Measurements from ENCODE around the gene TXNDC11.

Gene TXNDC11

DNA sequence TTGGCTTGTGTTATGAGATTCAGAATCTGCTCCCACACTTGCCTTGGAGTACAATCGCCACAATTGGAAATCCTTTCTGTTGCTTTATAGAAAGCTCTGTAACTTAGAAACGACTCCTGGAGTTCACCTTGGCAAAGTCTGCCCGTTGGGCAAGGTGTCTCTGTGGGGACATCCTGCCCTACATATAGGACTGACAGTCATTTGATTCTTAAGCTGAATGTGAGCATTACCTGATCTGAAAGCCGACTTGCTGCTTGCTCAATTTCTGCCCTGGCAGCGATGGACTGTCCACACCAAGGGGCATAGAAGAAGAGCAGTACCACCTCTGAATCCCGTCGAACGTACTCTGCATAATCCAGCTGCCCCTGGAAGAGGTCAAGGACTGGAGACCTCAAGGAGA, 6.9 kb downstream of the TXNDC11 start:
- Histone ChIP-seq H3K4me3 (ENCODE audit: low read length) (no peak overlapping the region), H3K27ac (ENCODE audit: low read length) (no peak overlapping the region), H3K4me1 (ENCODE audit: control insufficient read depth, insufficient read depth, low read length) (no peaks in the 10 kb centered on the region), H3K36me3 (ENCODE audit: control insufficient read depth, insufficient read depth, low read length) (peaks cover 3% of the 10 kb centered on the region), H3K9me3 (ENCODE audit: control insufficient read depth, insufficient read depth, low read length) (no peaks in the 10 kb centered on the region), H3K27me3 (ENCODE audit: control insufficient read depth, insufficient read depth, low read length) (no peaks in the 10 kb centered on the region)
- DNase-seq (ENCODE audit: low read depth, low spot score), result no peak
- no CpG with 5 or more reads among the region's 8 CpGs for WGBS (ENCODE audit: insufficient coverage, insufficient read length)

DNA sequence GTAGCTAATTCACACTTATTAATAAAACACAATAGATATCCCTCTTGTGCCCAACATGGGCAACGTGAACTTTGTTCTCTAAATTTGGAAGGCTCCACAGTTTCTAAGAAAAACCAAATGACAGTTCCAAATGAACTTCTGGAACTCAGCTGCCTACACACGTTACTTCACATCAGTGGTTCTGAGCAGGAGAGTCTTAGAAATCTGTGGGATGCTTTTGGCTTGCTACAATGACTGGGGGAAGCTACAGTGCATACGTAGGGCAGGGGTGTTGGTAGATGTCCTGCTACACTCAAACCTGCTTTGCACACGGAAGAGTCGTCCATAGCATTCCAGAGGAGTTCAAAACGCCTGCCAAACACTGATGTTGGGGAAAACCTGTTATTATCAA, 8.0 kb downstream of the TXNDC11 start:
- Histone ChIP-seq H3K9me3 (ENCODE audit: control insufficient read depth, insufficient read depth, low read length) (no peaks in the 10 kb centered on the region), H3K27me3 (ENCODE audit: control insufficient read depth, insufficient read depth, low read length) (no peaks in the 10 kb centered on the region), H3K4me1 (ENCODE audit: control insufficient read depth, insufficient read depth, low read length) (no peaks in the 10 kb centered on the region), H3K27ac (ENCODE audit: low read length) (no peak overlapping the region), H3K36me3 (ENCODE audit: control insufficient read depth, insufficient read depth, low read length) (peaks cover 3% of the 10 kb centered on the region), H3K4me3 (ENCODE audit: low read length) (no peak overlapping the region)
- WGBS (ENCODE audit: insufficient coverage, insufficient read length), result no CpG with 5 or more reads among the region's 6 CpGs
- DNase-seq (ENCODE audit: low read depth, low spot score), result no peak

DNA sequence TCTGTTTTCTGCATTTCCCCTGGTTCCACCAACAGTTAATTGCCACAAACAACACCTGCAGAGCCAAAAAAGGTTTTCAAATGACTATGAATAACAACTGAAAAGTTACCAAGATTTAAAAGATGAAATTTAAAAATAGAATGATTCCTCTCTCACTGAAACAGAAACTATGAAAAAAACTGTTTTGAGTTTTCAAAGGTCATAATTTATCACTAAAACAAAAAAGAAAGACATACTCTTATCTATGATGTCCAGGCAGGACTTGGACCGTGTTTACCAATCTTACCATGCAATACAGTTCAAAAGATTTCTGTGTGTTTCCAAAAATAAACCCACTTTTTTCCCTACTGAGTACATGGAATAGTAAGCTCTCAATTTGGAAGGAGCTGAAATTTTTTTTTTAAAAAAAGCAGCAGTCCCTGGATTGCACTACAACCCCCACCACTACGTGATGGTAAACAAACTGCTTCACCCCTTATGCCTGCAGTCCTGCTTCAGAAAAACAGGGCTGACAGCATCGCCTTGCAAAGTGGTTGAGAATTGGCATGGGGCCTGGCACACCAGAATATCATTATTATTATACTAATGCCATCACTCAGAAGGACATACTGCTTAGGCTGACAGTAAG, 8.5 kb downstream of the TXNDC11 start:
- Histone ChIP-seq H3K4me3 (ENCODE audit: low read length) (no peak overlapping the region), H3K36me3 (ENCODE audit: control insufficient read depth, insufficient read depth, low read length) (peaks cover 3% of the 10 kb centered on the region), H3K27me3 (ENCODE audit: control insufficient read depth, insufficient read depth, low read length) (no peaks in the 10 kb centered on the region), H3K4me1 (ENCODE audit: control insufficient read depth, insufficient read depth, low read length) (no peaks in the 10 kb centered on the region), H3K27ac (ENCODE audit: low read length) (no peak overlapping the region), H3K9me3 (ENCODE audit: control insufficient read depth, insufficient read depth, low read length) (no peaks in the 10 kb centered on the region)
- DNase-seq (ENCODE audit: low read depth, low spot score), result no peak
- WGBS (ENCODE audit: insufficient coverage, insufficient read length), result no CpG with 5 or more reads among the region's 3 CpGs

DNA sequence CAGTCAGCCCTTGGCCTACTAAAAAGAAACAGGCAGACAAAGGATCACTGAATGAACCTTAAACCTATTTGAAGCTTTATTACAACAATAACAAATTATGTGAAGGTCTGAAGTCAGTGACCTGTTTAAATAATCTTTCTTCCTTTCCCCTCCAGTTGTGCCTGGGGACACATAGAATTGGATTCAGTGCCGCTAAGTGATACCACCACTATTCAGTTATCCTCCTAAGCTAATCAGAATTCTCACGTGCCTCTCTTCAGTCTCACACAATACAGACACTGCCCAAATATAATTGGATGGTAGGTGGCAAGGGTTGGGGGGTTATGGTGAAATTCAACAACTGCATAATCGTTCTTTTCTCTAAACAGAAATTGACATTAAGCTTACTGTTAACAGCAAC, 11.4 kb downstream of the TXNDC11 start:
- Histone ChIP-seq H3K4me3 (ENCODE audit: low read length) (no peak overlapping the region), H3K27ac (ENCODE audit: low read length) (no peak overlapping the region), H3K36me3 (ENCODE audit: control insufficient read depth, insufficient read depth, low read length) (peaks cover 3% of the 10 kb centered on the region), H3K27me3 (ENCODE audit: control insufficient read depth, insufficient read depth, low read length) (no peaks in the 10 kb centered on the region), H3K9me3 (ENCODE audit: control insufficient read depth, insufficient read depth, low read length) (no peaks in the 10 kb centered on the region), H3K4me1 (ENCODE audit: control insufficient read depth, insufficient read depth, low read length) (no peaks in the 10 kb centered on the region)
- no CpG with 5 or more reads among the region's 3 CpGs for WGBS (ENCODE audit: insufficient coverage, insufficient read length)
- DNase-seq (ENCODE audit: low read depth, low spot score), result no peak

DNA sequence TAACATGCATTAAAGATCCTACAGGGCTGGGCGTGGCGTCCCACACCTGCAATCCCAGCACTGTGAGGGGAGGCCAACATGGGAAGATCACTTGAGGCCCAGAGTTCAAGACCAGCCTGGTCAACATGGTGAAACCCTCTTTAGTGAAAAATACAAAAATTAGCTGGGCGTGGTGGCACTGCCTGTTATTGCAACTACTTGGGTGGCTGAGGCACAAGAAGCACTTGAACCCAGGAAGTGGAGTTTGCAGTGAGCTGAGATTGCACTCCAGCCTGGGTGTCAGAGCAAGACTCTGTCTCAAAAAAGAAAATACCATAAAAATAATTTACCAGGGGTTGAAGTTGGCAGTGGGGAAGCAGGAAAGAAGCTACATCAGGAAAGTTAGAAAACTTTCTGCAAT, 12.9 kb downstream of the TXNDC11 start:
- no CpG with 5 or more reads among the region's 3 CpGs for WGBS (ENCODE audit: insufficient coverage, insufficient read length)

DNA sequence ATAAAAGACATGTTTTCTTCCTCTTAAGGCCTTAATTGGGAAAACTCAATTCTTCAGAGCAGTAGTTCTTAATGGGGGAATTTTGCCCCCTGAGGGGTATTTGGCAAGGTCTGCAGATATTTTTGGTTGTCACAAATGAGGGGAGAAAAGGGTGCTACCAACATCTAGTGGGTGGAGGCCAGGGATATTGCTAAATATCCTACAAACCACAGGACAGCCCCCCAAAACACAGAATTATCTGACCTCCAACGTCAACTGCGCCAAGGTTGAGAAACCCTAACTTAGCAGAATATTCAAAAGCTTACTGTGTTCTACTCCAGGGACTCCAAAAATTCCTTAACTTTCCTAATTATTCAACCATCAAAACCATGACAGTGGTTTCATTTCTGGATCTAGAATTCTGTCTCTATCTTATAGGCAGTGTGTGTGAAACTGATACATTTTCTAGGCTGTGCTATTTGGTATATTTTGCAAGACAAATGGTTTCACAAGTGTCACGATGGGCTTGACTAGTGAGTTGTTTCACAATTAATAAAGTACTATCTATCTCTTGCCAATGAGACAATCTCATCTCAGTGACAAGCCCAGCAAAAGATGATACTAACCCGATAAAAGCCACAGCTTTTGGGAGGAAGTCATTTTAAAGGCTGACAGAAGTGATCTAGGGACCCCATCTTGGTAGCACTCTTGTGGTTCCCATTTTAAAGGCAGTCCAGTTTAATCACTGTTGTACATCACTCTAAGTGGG, 14.7 kb downstream of the TXNDC11 start:
- no peaks in the 10 kb centered on the region for H3K27me3 ChIP-seq (ENCODE audit: control insufficient read depth, insufficient read depth, low read length)
- no CpG with 5 or more reads among the region's 4 CpGs for WGBS (ENCODE audit: insufficient coverage, insufficient read length)
- H3K4me1 ChIP-seq (ENCODE audit: control insufficient read depth, insufficient read depth, low read length), result no peaks in the 10 kb centered on the region
- DNase-seq (ENCODE audit: low read depth, low spot score), result no peak
- H3K36me3 ChIP-seq (ENCODE audit: control insufficient read depth, insufficient read depth, low read length), result no peaks in the 10 kb centered on the region
- H3K9me3 ChIP-seq (ENCODE audit: control insufficient read depth, insufficient read depth, low read length), result no peaks in the 10 kb centered on the region
- H3K27ac ChIP-seq (ENCODE audit: low read length), result no peak overlapping the region
- H3K4me3 ChIP-seq (ENCODE audit: low read length), result no peak overlapping the region

More for the DNA sequence above, 12.9 kb downstream of the TXNDC11 start:
- H3K27ac ChIP-seq (ENCODE audit: low read length), result no peak overlapping the region
- no peaks in the 10 kb centered on the region for H3K4me1 ChIP-seq (ENCODE audit: control insufficient read depth, insufficient read depth, low read length)
- H3K27me3 ChIP-seq (ENCODE audit: control insufficient read depth, insufficient read depth, low read length), result no peaks in the 10 kb centered on the region
- no peaks in the 10 kb centered on the region; the same call in 1 of the 2 replicates for H3K36me3 ChIP-seq (ENCODE audit: control insufficient read depth, insufficient read depth, low read length)
- no peak overlapping the region for H3K4me3 ChIP-seq (ENCODE audit: low read length)
- no peak for DNase-seq (ENCODE audit: low read depth, low spot score)
- H3K9me3 ChIP-seq (ENCODE audit: control insufficient read depth, insufficient read depth, low read length), result no peaks in the 10 kb centered on the region

DNA sequence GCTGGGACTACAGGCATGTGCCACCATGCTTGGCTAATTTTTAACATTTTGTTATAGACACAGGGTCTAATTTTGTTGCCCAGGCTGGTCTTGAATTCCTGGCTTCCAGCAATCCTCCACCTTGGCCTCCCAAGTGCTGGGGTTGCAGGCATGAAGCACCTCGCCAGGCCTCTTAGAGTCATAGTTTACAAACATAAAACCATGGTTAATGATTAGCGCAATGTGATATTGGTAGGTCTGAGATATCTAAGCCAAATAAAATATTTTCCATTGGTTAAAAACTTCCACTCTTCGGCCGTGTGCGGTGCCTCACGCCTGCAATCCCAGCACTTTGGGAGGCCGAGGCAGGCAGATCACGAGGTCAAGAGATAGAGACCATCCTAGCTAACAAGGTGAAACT, 16.6 kb downstream of the TXNDC11 start:
- Histone ChIP-seq H3K36me3 (ENCODE audit: control insufficient read depth, insufficient read depth, low read length) (no peaks in the 10 kb centered on the region), H3K4me1 (ENCODE audit: control insufficient read depth, insufficient read depth, low read length) (no peaks in the 10 kb centered on the region), H3K4me3 (ENCODE audit: low read length) (no peak overlapping the region), H3K27ac (ENCODE audit: low read length) (no peak overlapping the region), H3K9me3 (ENCODE audit: control insufficient read depth, insufficient read depth, low read length) (no peaks in the 10 kb centered on the region), H3K27me3 (ENCODE audit: control insufficient read depth, insufficient read depth, low read length) (no peaks in the 10 kb centered on the region)
- WGBS (ENCODE audit: insufficient coverage, insufficient read length), result no CpG with 5 or more reads among the region's 8 CpGs
- no peak for DNase-seq (ENCODE audit: low read depth, low spot score)

DNA sequence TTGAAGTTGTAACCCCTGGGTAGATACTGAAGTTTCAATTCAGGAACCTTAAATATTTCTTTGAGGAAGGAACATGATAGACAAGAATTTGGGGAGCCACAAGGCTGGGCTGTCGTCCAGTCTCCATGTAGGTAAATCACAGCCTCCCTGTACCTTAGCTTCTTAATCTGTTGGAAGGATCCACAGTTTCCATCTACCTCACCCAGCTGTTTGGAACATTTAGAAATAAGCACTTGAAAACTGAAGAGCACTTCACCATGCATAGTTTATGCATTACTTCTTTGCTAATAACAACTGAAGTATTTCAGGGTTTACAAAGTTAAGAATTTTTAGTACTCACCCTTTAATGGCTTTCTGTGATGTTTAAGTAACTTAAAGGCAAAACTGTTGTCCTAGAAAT, 17.2 kb downstream of the TXNDC11 start:
- DNase-seq (ENCODE audit: low read depth, low spot score), result no peak
- Histone ChIP-seq H3K9me3 (ENCODE audit: control insufficient read depth, insufficient read depth, low read length) (no peaks in the 10 kb centered on the region), H3K4me1 (ENCODE audit: control insufficient read depth, insufficient read depth, low read length) (no peaks in the 10 kb centered on the region), H3K36me3 (ENCODE audit: control insufficient read depth, insufficient read depth, low read length) (no peaks in the 10 kb centered on the region; the same call in 1 of the 2 replicates), H3K27me3 (ENCODE audit: control insufficient read depth, insufficient read depth, low read length) (no peaks in the 10 kb centered on the region), H3K27ac (ENCODE audit: low read length) (no peak overlapping the region), H3K4me3 (ENCODE audit: low read length) (no peak overlapping the region)
- no CpG with 5 or more reads among the region's 1 CpG for WGBS (ENCODE audit: insufficient coverage, insufficient read length)

DNA sequence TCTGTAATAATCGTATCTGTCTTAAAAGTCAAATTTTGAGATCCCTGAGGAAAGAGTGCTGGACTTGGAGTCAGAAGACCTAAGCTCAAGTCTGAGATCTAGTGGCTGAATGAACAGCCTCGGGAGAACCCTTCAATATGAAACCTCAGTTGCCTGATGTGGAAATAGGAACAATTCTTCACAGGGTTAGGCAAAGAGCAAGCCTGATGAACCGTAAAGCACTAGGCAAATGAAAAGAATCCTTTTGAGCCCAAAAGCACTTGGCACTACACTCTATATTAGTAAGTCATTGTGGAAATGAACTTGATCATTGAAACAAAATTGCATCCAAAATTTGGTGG, 20.2 kb downstream of the TXNDC11 start:
- DNase-seq (ENCODE audit: low read depth, low spot score), result no peak
- H3K9me3 ChIP-seq (ENCODE audit: control insufficient read depth, insufficient read depth, low read length), result no peaks in the 10 kb centered on the region
- no peaks in the 10 kb centered on the region for H3K27me3 ChIP-seq (ENCODE audit: control insufficient read depth, insufficient read depth, low read length)
- H3K4me3 ChIP-seq (ENCODE audit: low read length), result no peak overlapping the region
- no peaks in the 10 kb centered on the region for H3K4me1 ChIP-seq (ENCODE audit: control insufficient read depth, insufficient read depth, low read length)
- no CpG with 5 or more reads among the region's 3 CpGs for WGBS (ENCODE audit: insufficient coverage, insufficient read length)
- peaks cover 3% of the 10 kb centered on the region; the same call in 1 of the 2 replicates for H3K36me3 ChIP-seq (ENCODE audit: control insufficient read depth, insufficient read depth, low read length)
- no peak overlapping the region for H3K27ac ChIP-seq (ENCODE audit: low read length)

DNA sequence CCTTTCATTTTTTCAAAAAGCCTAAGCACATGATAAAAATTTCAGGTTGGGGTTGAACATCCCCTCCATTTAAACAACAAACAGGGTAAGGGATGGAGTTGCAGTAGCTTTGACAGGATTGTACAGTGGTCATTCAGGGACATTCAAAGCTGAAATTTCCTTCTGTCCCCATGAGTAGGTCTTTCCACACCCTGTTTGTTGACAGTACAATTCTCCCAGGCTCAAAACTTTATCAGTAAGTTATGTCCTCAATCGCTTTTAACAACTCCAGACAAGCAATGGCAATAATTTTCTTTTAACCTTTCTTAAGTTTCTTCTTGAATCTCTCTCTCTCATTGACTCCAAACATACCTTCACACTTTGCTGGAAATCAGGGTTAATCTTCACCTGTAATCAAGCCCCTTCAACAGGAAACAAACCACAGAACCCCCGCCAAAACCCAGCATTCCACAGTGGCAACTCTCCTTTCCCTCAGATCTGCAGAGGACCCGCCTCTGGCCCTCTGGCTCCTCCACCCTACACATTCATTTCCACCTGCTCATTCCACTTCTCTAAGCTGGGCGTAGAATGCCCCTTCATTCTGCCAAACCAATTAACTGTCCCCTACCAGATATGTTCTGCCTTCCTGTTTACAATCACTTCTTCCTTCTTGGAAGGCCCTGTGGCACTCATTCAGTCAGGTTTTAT, 20.7 kb downstream of the TXNDC11 start:
- Histone ChIP-seq H3K4me1 (ENCODE audit: control insufficient read depth, insufficient read depth, low read length) (no peaks in the 10 kb centered on the region), H3K4me3 (ENCODE audit: low read length) (no peak overlapping the region), H3K36me3 (ENCODE audit: control insufficient read depth, insufficient read depth, low read length) (peaks cover 3% of the 10 kb centered on the region; the same call in 1 of the 2 replicates), H3K27me3 (ENCODE audit: control insufficient read depth, insufficient read depth, low read length) (no peaks in the 10 kb centered on the region), H3K27ac (ENCODE audit: low read length) (no peak overlapping the region), H3K9me3 (ENCODE audit: control insufficient read depth, insufficient read depth, low read length) (no peaks in the 10 kb centered on the region)
- WGBS (ENCODE audit: insufficient coverage, insufficient read length), result no CpG with 5 or more reads among the region's 4 CpGs
- DNase-seq (ENCODE audit: low read depth, low spot score), result no peak

Data from iPS DF 6.9 (cell line).